DOHH2 (cell line): ENCODE results near the gene FRY.

Experiments
- H3F3A ChIP-seq: fragments of 200-600 bp; sonication (generic), shearing (Covaris generic); 2 replicates; pipeline ENCODE4 v1.6.0; 2016; ENCODE audit warnings: antibody characterized with exemption, mild to moderate bottlenecking; ENCODE audit not compliant: control insufficient read depth, insufficient read depth
- H3K27ac ChIP-seq: fragments of 200-600 bp; sonication (generic); 2 replicates; pipeline ENCODE4 v1.5.1; 2014; ENCODE audit warnings: low read depth, mild to moderate bottlenecking, low read length, moderate library complexity
- H3K27me3 ChIP-seq: fragments of 200-600 bp; sonication (generic); 2 replicates; pipeline ENCODE4 v1.6.1; 2014; ENCODE audit warnings: mild to moderate bottlenecking, low read length, mixed read lengths; ENCODE audit not compliant: control insufficient read depth
- H3K36me3 ChIP-seq: fragments of 200-600 bp; sonication (generic); 2 replicates; pipeline ENCODE4 v1.6.1; 2014; ENCODE audit warnings: mild to moderate bottlenecking, low read length, moderate library complexity, mixed read lengths; ENCODE audit not compliant: control insufficient read depth
- H3K4me1 ChIP-seq: fragments of 200-600 bp; sonication (generic); 2 replicates; pipeline ENCODE4 v1.6.1; 2014; ENCODE audit warnings: mild to moderate bottlenecking, low read length, mixed read lengths; ENCODE audit not compliant: control insufficient read depth
- H3K4me2 ChIP-seq: fragments of 200-600 bp; sonication (generic); 2 replicates; pipeline ENCODE4 v1.6.0; 2014; ENCODE audit warnings: mild to moderate bottlenecking, low read length, moderate library complexity
- H3K4me3 ChIP-seq: fragments of 200-600 bp; sonication (generic); 2 replicates; pipeline ENCODE4 v1.5.1; 2014; ENCODE audit warnings: mild to moderate bottlenecking, low read length, mixed read lengths
- H3K79me2 ChIP-seq: fragments of 200-600 bp; sonication (generic); 2 replicates; pipeline ENCODE4 v1.6.1; 2014; ENCODE audit warnings: mild to moderate bottlenecking, low read length, mixed read lengths; ENCODE audit not compliant: control insufficient read depth
- H3K9me2 ChIP-seq: fragments of 200-600 bp; sonication (generic); replicated peaks from 2 replicates; pipeline ENCODE4 v1.6.1; 2014; ENCODE audit warnings: mild to moderate bottlenecking, low read length, mixed read lengths; ENCODE audit not compliant: control insufficient read depth
- H3K9me3 ChIP-seq: fragments of 200-600 bp; sonication (generic); 2 replicates; pipeline ENCODE4 v1.6.1; 2014; ENCODE audit warnings: antibody characterized with exemption, low read length, mixed read lengths; ENCODE audit not compliant: control insufficient read depth, insufficient read depth
- H4K20me1 ChIP-seq: fragments of 200-600 bp; sonication (generic); 2 replicates; pipeline ENCODE4 v1.6.0; 2014; ENCODE audit warnings: low read depth, mild to moderate bottlenecking, antibody characterized with exemption, low read length, moderate library complexity; ENCODE audit not compliant: control insufficient read depth, insufficient read depth
- EZH2phosphoT487 ChIP-seq: fragments of 200-600 bp; sonication (generic); IDR thresholded peaks from 2 replicates; pipeline ENCODE4 v1.6.1; 2017; ENCODE audit warnings: borderline replicate concordance, mild to moderate bottlenecking, antibody characterized with exemption, low read length, moderate library complexity, mixed read lengths
- TF ChIP-seq, protein P1 (sequence below): fragments of 200-600 bp; sonication (generic); IDR thresholded peaks from one replicate; pipeline ENCODE4 v1.5.1; 2014; ENCODE audit warnings: antibody characterized with exemption, mild to moderate bottlenecking, low read depth, low read length; ENCODE audit not compliant: poor library complexity, severe bottlenecking

FRY gene

DNA sequence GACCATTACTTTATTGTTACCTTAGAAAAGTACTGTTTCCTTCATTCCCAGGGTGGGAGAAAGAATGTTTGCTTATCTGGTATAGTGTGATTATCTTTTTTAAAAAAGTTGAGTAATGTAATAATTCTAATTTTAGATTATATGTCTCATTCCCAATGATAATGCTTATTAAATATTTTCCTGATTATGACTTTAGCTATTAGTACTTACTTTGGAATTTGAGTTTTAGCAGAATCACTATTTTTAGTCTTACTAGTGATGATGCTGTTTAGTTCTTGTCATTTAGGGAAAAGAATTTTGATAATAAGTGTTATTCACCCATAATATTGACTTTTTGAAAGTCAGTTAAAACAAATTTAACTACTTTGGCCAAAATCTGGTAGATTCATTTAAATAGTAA, 95.2 kb downstream of the FRY start:
- H3K9me3 ChIP-seq, result no peaks in the 10 kb centered on the region
- TF ChIP-seq, protein P1, sequence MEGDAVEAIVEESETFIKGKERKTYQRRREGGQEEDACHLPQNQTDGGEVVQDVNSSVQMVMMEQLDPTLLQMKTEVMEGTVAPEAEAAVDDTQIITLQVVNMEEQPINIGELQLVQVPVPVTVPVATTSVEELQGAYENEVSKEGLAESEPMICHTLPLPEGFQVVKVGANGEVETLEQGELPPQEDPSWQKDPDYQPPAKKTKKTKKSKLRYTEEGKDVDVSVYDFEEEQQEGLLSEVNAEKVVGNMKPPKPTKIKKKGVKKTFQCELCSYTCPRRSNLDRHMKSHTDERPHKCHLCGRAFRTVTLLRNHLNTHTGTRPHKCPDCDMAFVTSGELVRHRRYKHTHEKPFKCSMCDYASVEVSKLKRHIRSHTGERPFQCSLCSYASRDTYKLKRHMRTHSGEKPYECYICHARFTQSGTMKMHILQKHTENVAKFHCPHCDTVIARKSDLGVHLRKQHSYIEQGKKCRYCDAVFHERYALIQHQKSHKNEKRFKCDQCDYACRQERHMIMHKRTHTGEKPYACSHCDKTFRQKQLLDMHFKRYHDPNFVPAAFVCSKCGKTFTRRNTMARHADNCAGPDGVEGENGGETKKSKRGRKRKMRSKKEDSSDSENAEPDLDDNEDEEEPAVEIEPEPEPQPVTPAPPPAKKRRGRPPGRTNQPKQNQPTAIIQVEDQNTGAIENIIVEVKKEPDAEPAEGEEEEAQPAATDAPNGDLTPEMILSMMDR, result no peak
- TF ChIP-seq EZH2phosphoT487, result no peak
- no peaks in the 10 kb centered on the region for H3F3A ChIP-seq
- peaks cover 39% of the 10 kb centered on the region for H3K4me1 ChIP-seq
- no peaks in the 10 kb centered on the region for H4K20me1 ChIP-seq
- no peaks in the 10 kb centered on the region for H3K79me2 ChIP-seq
- H3K9me2 ChIP-seq, result no peaks in the 10 kb centered on the region
- H3K36me3 ChIP-seq, result peaks cover 58% of the 10 kb centered on the region
- peak overlapping the region; percentile 30; the same call in 1 of the 2 replicates for H3K4me2 ChIP-seq
- no peak overlapping the region for H3K27ac ChIP-seq
- no peaks in the 10 kb centered on the region for H3K27me3 ChIP-seq
- no peak overlapping the region for H3K4me3 ChIP-seq

GRCh38 chr13:32127691-32128090, 96.1 kb downstream of the FRY start:
- Histone ChIP-seq H3K4me2 (peak overlapping the region; percentile 30; the same call in 1 of the 2 replicates), H3K9me3 (no peaks in the 10 kb centered on the region), H4K20me1 (no peaks in the 10 kb centered on the region), H3F3A (no peaks in the 10 kb centered on the region), H3K79me2 (no peaks in the 10 kb centered on the region), H3K9me2 (no peaks in the 10 kb centered on the region), H3K27ac (no peak overlapping the region), H3K4me1 (peaks cover 39% of the 10 kb centered on the region), H3K4me3 (no peak overlapping the region), H3K27me3 (no peaks in the 10 kb centered on the region), H3K36me3 (peaks cover 56% of the 10 kb centered on the region)
- TF ChIP-seq, protein P1, result no peak
- no peak for TF ChIP-seq EZH2phosphoT487

DNA sequence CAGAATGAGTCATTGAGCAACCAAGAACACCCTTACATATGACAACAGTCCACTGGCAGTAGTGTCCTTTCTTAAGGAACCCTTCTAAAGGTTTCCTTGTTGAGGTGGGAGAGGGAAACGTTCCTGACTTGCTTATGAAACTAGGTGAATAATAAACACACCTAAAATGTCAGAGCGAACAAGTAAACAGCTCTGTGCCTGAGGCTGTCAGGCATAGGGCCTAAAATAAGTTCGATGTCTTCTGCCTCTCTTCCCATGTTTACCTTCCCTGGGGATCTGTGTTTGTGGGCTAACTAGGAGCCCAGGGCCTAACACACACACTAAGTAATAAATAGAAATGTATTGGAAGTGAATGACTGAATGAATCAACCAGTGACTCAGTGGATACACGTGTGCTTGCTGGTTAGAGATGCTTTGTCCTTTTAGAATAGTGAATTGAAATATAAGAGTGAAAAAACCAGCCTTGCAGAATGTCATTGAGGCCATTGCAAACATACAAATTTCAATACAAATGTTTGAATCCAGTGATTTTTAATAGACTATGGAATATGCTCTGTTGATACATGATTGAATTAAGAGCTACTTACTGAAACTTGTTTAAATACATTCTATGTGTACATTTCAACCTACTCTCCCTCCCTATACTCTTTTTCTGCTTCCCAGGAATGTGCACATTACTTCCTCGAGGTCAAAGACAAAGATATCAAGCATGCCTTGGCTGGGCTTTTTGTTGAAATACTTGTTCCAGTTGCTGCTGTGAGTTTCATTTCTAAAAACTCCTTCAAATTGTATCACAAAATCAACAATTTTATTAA, 102.9 kb downstream of the FRY start:
- Histone ChIP-seq H3K79me2 (no peaks in the 10 kb centered on the region), H3K27me3 (no peaks in the 10 kb centered on the region), H3K4me2 (no peak overlapping the region), H3K4me1 (no peaks in the 10 kb centered on the region), H3K36me3 (peaks cover 41% of the 10 kb centered on the region), H3K9me2 (no peaks in the 10 kb centered on the region), H3K4me3 (no peak overlapping the region), H3K9me3 (no peaks in the 10 kb centered on the region), H4K20me1 (no peaks in the 10 kb centered on the region), H3K27ac (no peak overlapping the region), H3F3A (no peaks in the 10 kb centered on the region)
- TF ChIP-seq EZH2phosphoT487, result no peak
- TF ChIP-seq, protein P1, result no peak
